Fibroblast of upper back skin (primary cell): ENCODE data around the gene DPP6.

ENCODE experiments used
- DNase-seq: peaks from one replicate; pipeline ENCODE4 v3.0.0-alpha.2; 2013

DPP6 gene

GRCh38 chr7:154871928-154872750 is 819.9 kb downstream of the DPP6 start:
- DNase-seq, result no peak

GRCh38 chr7:154872811-154873499 is 820.8 kb downstream of the DPP6 start:
- DNase-seq, result no peak

GRCh38 chr7:154873500-154874121 is 821.4 kb downstream of the DPP6 start:
- no peak for DNase-seq

GRCh38 chr7:154874409-154875113 is 822.4 kb downstream of the DPP6 start:
- DNase-seq, result no peak

- DNase-seq, result no peak
Observed at GRCh38 chr7:154875297-154875696, 823.1 kb downstream of the DPP6 start.

- no peak for DNase-seq
Observed at GRCh38 chr7:154876516-154876915, 824.3 kb downstream of the DPP6 start.

- no peak for DNase-seq
Observed at GRCh38 chr7:154877031-154877430, 824.8 kb downstream of the DPP6 start.

GRCh38 chr7:154879629-154880028 is 827.4 kb downstream of the DPP6 start:
- DNase-seq, result no peak

- no peak for DNase-seq
Observed at GRCh38 chr7:154880513-154880912, 828.3 kb downstream of the DPP6 start.

GRCh38 chr7:154881026-154881425 is 828.8 kb downstream of the DPP6 start:
- DNase-seq, result no peak

- no peak for DNase-seq
Observed at GRCh38 chr7:154881526-154881925, 829.3 kb downstream of the DPP6 start.

- DNase-seq, result no peak
Observed at GRCh38 chr7:154882931-154883474, 830.8 kb downstream of the DPP6 start.

GRCh38 chr7:154884348-154884920 is 832.2 kb downstream of the DPP6 start:
- no peak for DNase-seq

- DNase-seq, result no peak
Observed at GRCh38 chr7:154886591-154886990, 834.4 kb downstream of the DPP6 start.

GRCh38 chr7:154888690-154889089 is 836.5 kb downstream of the DPP6 start:
- DNase-seq, result no peak

- DNase-seq, result no peak
Observed at GRCh38 chr7:154892459-154892858, 840.3 kb downstream of the DPP6 start.

GRCh38 chr7:154896076-154896475 is 843.9 kb downstream of the DPP6 start:
- DNase-seq, result no peak

GRCh38 chr7:154898973-154899855 is 847.0 kb downstream of the DPP6 start:
- no peak for DNase-seq

GRCh38 chr7:154899862-154900261 is 847.7 kb downstream of the DPP6 start:
- DNase-seq, result no peak

GRCh38 chr7:154902600-154903082 is 850.4 kb downstream of the DPP6 start:
- no peak for DNase-seq

- DNase-seq, result no peak
Observed at GRCh38 chr7:154903083-154903731, 851.0 kb downstream of the DPP6 start.
